Measurements from ENCODE around the gene JAML.

- TF ChIP-seq POLR2A (IDR thresholded peaks at IDR 0.05), result no peak
- TF ChIP-seq, protein P1, sequence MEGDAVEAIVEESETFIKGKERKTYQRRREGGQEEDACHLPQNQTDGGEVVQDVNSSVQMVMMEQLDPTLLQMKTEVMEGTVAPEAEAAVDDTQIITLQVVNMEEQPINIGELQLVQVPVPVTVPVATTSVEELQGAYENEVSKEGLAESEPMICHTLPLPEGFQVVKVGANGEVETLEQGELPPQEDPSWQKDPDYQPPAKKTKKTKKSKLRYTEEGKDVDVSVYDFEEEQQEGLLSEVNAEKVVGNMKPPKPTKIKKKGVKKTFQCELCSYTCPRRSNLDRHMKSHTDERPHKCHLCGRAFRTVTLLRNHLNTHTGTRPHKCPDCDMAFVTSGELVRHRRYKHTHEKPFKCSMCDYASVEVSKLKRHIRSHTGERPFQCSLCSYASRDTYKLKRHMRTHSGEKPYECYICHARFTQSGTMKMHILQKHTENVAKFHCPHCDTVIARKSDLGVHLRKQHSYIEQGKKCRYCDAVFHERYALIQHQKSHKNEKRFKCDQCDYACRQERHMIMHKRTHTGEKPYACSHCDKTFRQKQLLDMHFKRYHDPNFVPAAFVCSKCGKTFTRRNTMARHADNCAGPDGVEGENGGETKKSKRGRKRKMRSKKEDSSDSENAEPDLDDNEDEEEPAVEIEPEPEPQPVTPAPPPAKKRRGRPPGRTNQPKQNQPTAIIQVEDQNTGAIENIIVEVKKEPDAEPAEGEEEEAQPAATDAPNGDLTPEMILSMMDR (IDR thresholded peaks at IDR 0.05), result no peak
Measured at GRCh38 chr11:118193910-118194566, 30.8 kb downstream of the JAML start.

All from heart left ventricle (tissue), 13 donors.